ENCODE measurements around the gene C1orf21.

The C1orf21 gene

GRCh38 chr1:184650177-184650866 lies 263.5 kb downstream of the C1orf21 start:
- no peak for TF ChIP-seq CTCF (IDR thresholded peaks at IDR 0.05; ENCODE audit: low read depth, low read length)
- Histone ChIP-seq H3K36me3 (no peaks in the 10 kb centered on the region), H3K9me3 (no peaks in the 10 kb centered on the region; the same call in 1 of the 2 replicates), H3K4me3 (ENCODE audit: low read depth, low read length) (no peak overlapping the region), H3K27me3 (no peaks in the 10 kb centered on the region), H3K4me1 (peaks cover 6% of the 10 kb centered on the region)
- DNase-seq = no peak

- no peak for DNase-seq
- Histone ChIP-seq H3K4me3 (ENCODE audit: low read depth, low read length) (no peak overlapping the region), H3K36me3 (no peaks in the 10 kb centered on the region), H3K27me3 (no peaks in the 10 kb centered on the region), H3K4me1 (no peaks in the 10 kb centered on the region; the same call in 1 of the 2 replicates), H3K9me3 (no peaks in the 10 kb centered on the region; the same call in 1 of the 2 replicates)
- TF ChIP-seq CTCF (IDR thresholded peaks at IDR 0.05; ENCODE audit: low read depth, low read length) = no peak
Measured at GRCh38 chr1:184655185-184655584, 268.4 kb downstream of the C1orf21 start.

GRCh38 chr1:184656221-184656620 lies 269.4 kb downstream of the C1orf21 start:
- H3K9me3 ChIP-seq = no peaks in the 10 kb centered on the region; the same call in 1 of the 2 replicates
- DNase-seq = no peak
- no peaks in the 10 kb centered on the region for H3K27me3 ChIP-seq
- no peaks in the 10 kb centered on the region for H3K4me1 ChIP-seq
- no peak for TF ChIP-seq CTCF (IDR thresholded peaks at IDR 0.05; ENCODE audit: low read depth, low read length)
- no peaks in the 10 kb centered on the region for H3K36me3 ChIP-seq
- no peak overlapping the region for H3K4me3 ChIP-seq (ENCODE audit: low read depth, low read length)

- Histone ChIP-seq H3K27me3 (no peaks in the 10 kb centered on the region), H3K4me1 (no peaks in the 10 kb centered on the region), H3K4me3 (ENCODE audit: low read depth, low read length) (no peak overlapping the region), H3K9me3 (no peaks in the 10 kb centered on the region), H3K36me3 (no peaks in the 10 kb centered on the region)
- TF ChIP-seq CTCF (IDR thresholded peaks at IDR 0.05; ENCODE audit: low read depth, low read length) = no peak
- DNase-seq = no peak
Measured at GRCh38 chr1:184658055-184658454, 271.2 kb downstream of the C1orf21 start.

GRCh38 chr1:184660462-184661191 lies 273.8 kb downstream of the C1orf21 start:
- Histone ChIP-seq H3K27me3 (no peaks in the 10 kb centered on the region), H3K36me3 (no peaks in the 10 kb centered on the region), H3K4me1 (no peaks in the 10 kb centered on the region; the same call in 1 of the 2 replicates), H3K4me3 (ENCODE audit: low read depth, low read length) (no peak overlapping the region), H3K9me3 (no peaks in the 10 kb centered on the region)
- DNase-seq = no peak
- TF ChIP-seq CTCF (IDR thresholded peaks at IDR 0.05; ENCODE audit: low read depth, low read length) = no peak

- DNase-seq = no peak
- Histone ChIP-seq H3K9me3 (no peaks in the 10 kb centered on the region), H3K4me3 (ENCODE audit: low read depth, low read length) (no peak overlapping the region), H3K36me3 (no peaks in the 10 kb centered on the region), H3K4me1 (no peaks in the 10 kb centered on the region; the same call in 1 of the 2 replicates), H3K27me3 (no peaks in the 10 kb centered on the region)
- no peak for TF ChIP-seq CTCF (IDR thresholded peaks at IDR 0.05; ENCODE audit: low read depth, low read length)
Measured at GRCh38 chr1:184661801-184662200, 275.0 kb downstream of the C1orf21 start.
